ENCODE results near the gene NPHP4.

The NPHP4 gene

GRCh38 chr1:5992026-5992813 is at the start of gene NPHP4:
Gene NPHP4 (minus strand): TSS chr1:5992425. CDS start chr1:5986289, 6,136 bp downstream.
- DNase-seq = peak; percentile 99

GRCh38 chr1:6041432-6042062 is 49.3 kb upstream of the NPHP4 start:
- DNase-seq = peak; percentile 32

- no peak for DNase-seq
Measured at GRCh38 chr1:6040861-6041415, 48.7 kb upstream of the NPHP4 start.

- no peak for DNase-seq
Measured at GRCh38 chr1:6040444-6040843, 48.2 kb upstream of the NPHP4 start.

- DNase-seq = no peak
Measured at GRCh38 chr1:6039031-6039430, 46.8 kb upstream of the NPHP4 start.

- DNase-seq = no peak
Measured at GRCh38 chr1:6038603-6039002, 46.4 kb upstream of the NPHP4 start.

GRCh38 chr1:6037338-6037762 is 45.1 kb upstream of the NPHP4 start:
- DNase-seq = no peak

GRCh38 chr1:6035719-6036118 is 43.5 kb upstream of the NPHP4 start:
- DNase-seq = no peak

- no peak for DNase-seq
Measured at GRCh38 chr1:6035303-6035702, 43.1 kb upstream of the NPHP4 start.

GRCh38 chr1:6034750-6035096 is 42.5 kb upstream of the NPHP4 start:
- DNase-seq = no peak

GRCh38 chr1:6033986-6034749 is 41.9 kb upstream of the NPHP4 start:
- peak; percentile 47 for DNase-seq

GRCh38 chr1:6033124-6033523 is 40.9 kb upstream of the NPHP4 start:
- DNase-seq = no peak

- DNase-seq = no peak
Measured at GRCh38 chr1:6030547-6031261, 38.5 kb upstream of the NPHP4 start.

- DNase-seq = no peak
Measured at GRCh38 chr1:6030132-6030531, 37.9 kb upstream of the NPHP4 start.

GRCh38 chr1:6029351-6029750 is 37.1 kb upstream of the NPHP4 start:
- no peak for DNase-seq

- DNase-seq = peak; percentile 84
Measured at GRCh38 chr1:6028042-6028850, 36.0 kb upstream of the NPHP4 start.

GRCh38 chr1:6027591-6027990 is 35.4 kb upstream of the NPHP4 start:
- DNase-seq = peak; percentile 57

- peak; percentile 97 for DNase-seq
Measured at GRCh38 chr1:6026095-6026809, 34.0 kb upstream of the NPHP4 start.

- no peak for DNase-seq
Measured at GRCh38 chr1:6025269-6026094, 33.3 kb upstream of the NPHP4 start.

GRCh38 chr1:6024376-6024775 is 32.2 kb upstream of the NPHP4 start:
- DNase-seq = no peak

All from hematopoietic multipotent progenitor cell treated with erythropoietin and hydrocortisone succinate and interleukin-3 and kit ligand, for 6 days (in vitro differentiated cells).